Parietal lobe (tissue), 2 donors: ENCODE measurements around the gene AFF4. TPM values are rescaled to one million over a fixed set of nuclear protein-coding genes. Genes with fewer than 3 reads are reported as not detected.

Experiments used
- small RNA-seq: library from RNA; depleted of rRNA; stranded (forward); fragments of <200 nt; gene quantifications from one replicate; pipeline ENCODE3, GENCODE V24; 2014; ENCODE audit warnings: low replicate concordance
- total RNA-seq: library from RNA; depleted of rRNA; stranded (reverse); fragments of >200 nt; gene quantifications from one replicate; pipeline ENCODE4 v1.2.3, GENCODE V29; 2014

The AFF4 gene
- total RNA-seq, result 118 TPM

GRCh38 chr5:132963171-132964104, at the start of gene AFF4:
Gene AFF4 (minus strand): TSS chr5:132963634. CDS start chr5:132937189, 26,445 bp downstream.

DNA sequence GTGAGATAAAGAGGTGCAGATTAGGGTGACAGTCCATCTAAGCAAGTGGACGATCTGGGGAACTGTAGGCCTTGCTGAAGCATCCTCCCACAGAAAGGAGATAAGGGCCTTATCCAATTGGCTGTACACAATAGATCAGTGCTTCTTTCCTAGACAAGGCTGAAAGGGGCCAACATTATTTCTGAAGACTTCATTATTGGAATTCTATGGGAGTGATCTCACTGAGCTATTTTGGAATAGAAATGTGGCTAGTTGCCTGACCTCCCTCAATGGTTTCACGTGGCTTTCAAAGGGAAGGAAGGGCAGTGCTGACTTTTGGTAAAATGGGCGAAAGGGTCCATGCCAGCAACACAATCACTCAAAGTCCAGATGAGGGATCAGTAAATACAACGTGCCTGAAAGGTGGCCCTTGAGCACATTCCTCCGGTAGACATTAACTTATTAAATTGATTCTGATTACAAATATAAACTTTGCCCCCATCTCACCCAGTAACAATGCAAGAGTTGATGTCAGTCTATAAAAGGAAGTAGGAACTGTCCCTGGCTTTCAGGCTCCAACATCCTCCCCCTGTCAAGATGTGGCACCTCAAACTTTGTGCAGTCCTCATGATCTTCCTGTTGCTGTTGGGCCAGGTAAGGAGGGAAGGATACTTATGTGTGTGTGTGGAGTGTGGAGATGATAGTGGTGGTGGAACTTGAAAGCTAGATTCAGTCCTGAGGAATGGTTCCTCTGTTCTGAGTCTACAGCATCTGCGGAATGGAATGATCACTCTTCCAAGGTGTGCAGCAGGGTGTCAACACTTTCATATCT, 90.1 kb downstream of the AFF4 start, which contains the start of gene LEAP2:
TSS of gene LEAP2 (plus strand) at position 550 of the 811 bp plus-strand sequence. CDS start at position 577, 27 bp downstream.

GRCh38 chr5:132866342-132867045, 96.9 kb downstream of the AFF4 start, which contains the start of the genes GDF9 and UQCRQ:
Gene GDF9 (minus strand): TSS chr5:132866469. CDS start chr5:132864533, 1,936 bp downstream.
Gene UQCRQ (plus strand): TSS chr5:132866642. CDS start chr5:132866882, 240 bp downstream.

GRCh38 chr5:132830436-132831094, 132.9 kb downstream of the AFF4 start, which contains the start of gene SHROOM1:
Gene SHROOM1 (minus strand): TSS chr5:132830647. CDS start chr5:132826140, 4,507 bp downstream.

Small RNA genes lying within 50 kb of the gene (small RNA-seq; reads per million reads assigned to genes)
- gene AC113410.1 (not detected), gene ATP6V0E1P1 (not detected), gene RF00019 (not detected), gene RNA5SP192 (not detected)

Other genes with a start within 250 kb of the AFF4 start
- 98.9 TPM for gene KIF3A, start 226.1 kb downstream of the AFF4 start, total RNA-seq
- 0.94 TPM for gene CCNI2, start 216.2 kb downstream of the AFF4 start, total RNA-seq
- gene SEPTIN8, start 186.4 kb downstream of the AFF4 start, total RNA-seq, result 45.1 TPM
- gene SOWAHA, start 150.3 kb downstream of the AFF4 start, total RNA-seq, result 3.1 TPM
- gene SHROOM1, start 133.0 kb downstream of the AFF4 start, total RNA-seq, result 0.94 TPM
- 0.94 TPM for gene GDF9, start 97.2 kb downstream of the AFF4 start, total RNA-seq
- 93.9 TPM for gene UQCRQ, start 97.0 kb downstream of the AFF4 start, total RNA-seq
- gene LEAP2, start 90.0 kb downstream of the AFF4 start, total RNA-seq, result 4.7 TPM
- 16.3 TPM for gene ZCCHC10, start 62.9 kb upstream of the AFF4 start, total RNA-seq
- 109 TPM for gene HSPA4, start 88.4 kb upstream of the AFF4 start, total RNA-seq